ENCODE measurements around the gene CHRDL2.

Gene CHRDL2

GRCh38 chr11:74731301-74732094 lies at the start of gene CHRDL2:
Gene CHRDL2, minus strand, starts transcription at chr11:74731426. Its CDS starts 538 bp downstream, at chr11:74730888.
- peak within 1 kb of the TSS; percentile 27; the same call in 1 of the 2 replicates for H3K9ac ChIP-seq (ENCODE audit: low read depth, low read length)
- H3K4me1 ChIP-seq (ENCODE audit: insufficient read depth, low read length) = no peaks in the 10 kb centered on the region
- H3K27ac ChIP-seq (ENCODE audit: low read length) = no peak within 1 kb of the TSS
- H3K9me3 ChIP-seq (ENCODE audit: insufficient read depth, low read depth, low read length) = no peaks in the 10 kb centered on the region
- peaks cover 80% of the 10 kb centered on the region for H3K27me3 ChIP-seq (ENCODE audit: insufficient read depth, low read length)
- peak within 1 kb of the TSS; percentile 73 for H3K4me3 ChIP-seq (ENCODE audit: low read length)
- no peaks in the 10 kb centered on the region for H3K36me3 ChIP-seq (ENCODE audit: insufficient read depth, low read depth, low read length)

DNA sequence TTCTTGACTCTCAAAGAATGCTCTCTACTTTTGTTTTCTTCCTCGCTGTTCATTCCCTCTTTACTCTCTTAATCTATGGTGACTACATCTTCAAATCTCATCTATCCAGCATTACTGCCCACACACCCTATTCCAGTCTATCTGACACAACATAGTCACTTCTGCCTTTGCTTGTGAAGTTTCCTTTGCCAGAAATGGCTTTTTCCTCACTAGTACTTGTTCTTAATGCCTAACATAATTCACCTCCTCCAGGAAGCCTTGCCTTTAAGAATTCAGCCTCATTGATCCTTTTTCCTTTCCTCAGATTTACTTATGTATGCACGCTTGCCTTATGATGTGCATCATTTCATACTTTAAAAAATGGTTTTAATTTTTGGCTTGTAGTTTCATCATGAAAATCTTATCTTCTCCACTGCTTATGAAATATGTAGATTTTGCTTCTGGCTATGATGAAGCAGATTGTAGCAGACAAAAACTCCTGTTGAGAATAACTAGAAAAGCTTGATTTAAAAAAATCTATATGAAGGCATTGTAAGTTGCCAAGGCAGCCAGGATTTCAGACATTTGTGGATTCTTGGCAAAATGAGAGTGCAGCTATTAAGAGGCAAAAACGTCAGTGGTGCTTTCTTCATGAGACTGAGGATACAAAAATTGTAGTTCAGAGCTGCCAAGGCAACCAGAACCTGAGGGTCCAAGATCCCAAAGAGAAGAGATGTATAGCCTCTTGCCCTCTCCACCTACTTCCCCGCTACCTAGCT lies 49.2 kb upstream of the CHRDL2 start:
- Histone ChIP-seq H3K9me3 (ENCODE audit: insufficient read depth, low read depth, low read length) (no peaks in the 10 kb centered on the region), H3K36me3 (ENCODE audit: insufficient read depth, low read depth, low read length) (no peaks in the 10 kb centered on the region), H3K27me3 (ENCODE audit: insufficient read depth, low read length) (no peaks in the 10 kb centered on the region), H3K27ac (ENCODE audit: low read length) (no peak overlapping the region), H3K4me3 (ENCODE audit: low read length) (no peak overlapping the region), H3K9ac (ENCODE audit: low read depth, low read length) (no peak overlapping the region), H3K4me1 (ENCODE audit: insufficient read depth, low read length) (peaks cover 3% of the 10 kb centered on the region; the same call in 1 of the 2 replicates)

DNA sequence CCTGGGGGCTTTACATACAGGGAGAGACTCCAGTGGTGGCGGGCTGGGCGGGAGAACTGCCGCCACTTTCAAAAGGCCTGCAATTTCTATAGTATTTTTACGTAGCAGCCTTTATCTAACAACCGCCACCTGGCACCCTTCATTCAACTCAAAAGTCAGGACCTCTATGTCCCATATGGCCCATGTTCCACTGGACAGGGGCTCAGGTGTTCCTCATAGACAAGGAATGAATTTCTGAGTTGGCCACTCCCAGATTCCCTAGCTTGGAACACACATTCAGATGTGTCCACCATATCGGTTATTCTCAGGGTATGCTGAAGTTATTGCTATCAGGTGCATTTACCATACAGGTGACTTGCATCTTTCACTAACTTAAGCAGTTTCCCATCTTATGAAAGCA lies 47.4 kb upstream of the CHRDL2 start:
- H3K27ac ChIP-seq (ENCODE audit: low read length) = no peak overlapping the region
- no peaks in the 10 kb centered on the region for H3K27me3 ChIP-seq (ENCODE audit: insufficient read depth, low read length)
- H3K9me3 ChIP-seq (ENCODE audit: insufficient read depth, low read depth, low read length) = no peaks in the 10 kb centered on the region
- no peak overlapping the region for H3K4me3 ChIP-seq (ENCODE audit: low read length)
- H3K36me3 ChIP-seq (ENCODE audit: insufficient read depth, low read depth, low read length) = no peaks in the 10 kb centered on the region
- no peak overlapping the region for H3K9ac ChIP-seq (ENCODE audit: low read depth, low read length)
- H3K4me1 ChIP-seq (ENCODE audit: insufficient read depth, low read length) = peaks cover 3% of the 10 kb centered on the region; the same call in 1 of the 2 replicates

- Histone ChIP-seq H3K4me3 (ENCODE audit: low read length) (no peak overlapping the region), H3K27me3 (ENCODE audit: insufficient read depth, low read length) (no peaks in the 10 kb centered on the region), H3K4me1 (ENCODE audit: insufficient read depth, low read length) (peaks cover under 1% of the 10 kb centered on the region; the same call in 1 of the 2 replicates), H3K9ac (ENCODE audit: low read depth, low read length) (no peak overlapping the region), H3K36me3 (ENCODE audit: insufficient read depth, low read depth, low read length) (no peaks in the 10 kb centered on the region), H3K27ac (ENCODE audit: low read length) (no peak overlapping the region), H3K9me3 (ENCODE audit: insufficient read depth, low read depth, low read length) (no peaks in the 10 kb centered on the region)
These were observed 46.7 kb upstream of the CHRDL2 start for GRCh38 chr11:74777877-74778276.

GRCh38 chr11:74777038-74777437 lies 45.8 kb upstream of the CHRDL2 start:
- H3K4me3 ChIP-seq (ENCODE audit: low read length) = no peak overlapping the region
- no peak overlapping the region for H3K27ac ChIP-seq (ENCODE audit: low read length)
- H3K9me3 ChIP-seq (ENCODE audit: insufficient read depth, low read depth, low read length) = no peaks in the 10 kb centered on the region
- H3K27me3 ChIP-seq (ENCODE audit: insufficient read depth, low read length) = no peaks in the 10 kb centered on the region
- no peaks in the 10 kb centered on the region for H3K36me3 ChIP-seq (ENCODE audit: insufficient read depth, low read depth, low read length)
- H3K4me1 ChIP-seq (ENCODE audit: insufficient read depth, low read length) = no peaks in the 10 kb centered on the region
- no peak overlapping the region for H3K9ac ChIP-seq (ENCODE audit: low read depth, low read length)

GRCh38 chr11:74776546-74776945 lies 45.3 kb upstream of the CHRDL2 start:
- H3K27me3 ChIP-seq (ENCODE audit: insufficient read depth, low read length) = no peaks in the 10 kb centered on the region

DNA sequence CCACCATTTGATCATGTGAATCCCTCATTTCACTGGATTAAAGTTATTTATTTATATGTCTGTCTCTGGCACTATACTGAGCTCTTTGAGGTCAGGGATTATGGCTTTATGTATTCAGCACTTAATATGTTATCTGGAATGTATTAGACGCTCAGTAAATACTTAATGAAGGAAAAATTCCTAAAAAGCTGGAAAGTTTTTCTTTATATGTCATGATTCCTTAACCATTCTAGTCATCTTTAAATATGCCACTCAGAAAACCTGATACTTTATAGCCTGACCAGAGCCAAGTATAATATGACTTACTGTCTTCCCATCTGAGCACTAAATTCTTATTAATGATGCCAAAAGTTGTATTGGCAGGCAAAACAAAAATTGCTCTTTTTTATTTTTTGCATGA lies 44.5 kb upstream of the CHRDL2 start:
- Histone ChIP-seq H3K27ac (ENCODE audit: low read length) (no peak overlapping the region), H3K27me3 (ENCODE audit: insufficient read depth, low read length) (no peaks in the 10 kb centered on the region), H3K9me3 (ENCODE audit: insufficient read depth, low read depth, low read length) (no peaks in the 10 kb centered on the region), H3K4me1 (ENCODE audit: insufficient read depth, low read length) (no peaks in the 10 kb centered on the region), H3K9ac (ENCODE audit: low read depth, low read length) (no peak overlapping the region), H3K36me3 (ENCODE audit: insufficient read depth, low read depth, low read length) (no peaks in the 10 kb centered on the region), H3K4me3 (ENCODE audit: low read length) (no peak overlapping the region)

More at GRCh38 chr11:74776546-74776945, 45.3 kb upstream of the CHRDL2 start:
- Histone ChIP-seq H3K9me3 (ENCODE audit: insufficient read depth, low read depth, low read length) (no peaks in the 10 kb centered on the region), H3K9ac (ENCODE audit: low read depth, low read length) (no peak overlapping the region), H3K4me3 (ENCODE audit: low read length) (no peak overlapping the region), H3K4me1 (ENCODE audit: insufficient read depth, low read length) (no peaks in the 10 kb centered on the region), H3K36me3 (ENCODE audit: insufficient read depth, low read depth, low read length) (no peaks in the 10 kb centered on the region), H3K27ac (ENCODE audit: low read length) (no peak overlapping the region)

DNA sequence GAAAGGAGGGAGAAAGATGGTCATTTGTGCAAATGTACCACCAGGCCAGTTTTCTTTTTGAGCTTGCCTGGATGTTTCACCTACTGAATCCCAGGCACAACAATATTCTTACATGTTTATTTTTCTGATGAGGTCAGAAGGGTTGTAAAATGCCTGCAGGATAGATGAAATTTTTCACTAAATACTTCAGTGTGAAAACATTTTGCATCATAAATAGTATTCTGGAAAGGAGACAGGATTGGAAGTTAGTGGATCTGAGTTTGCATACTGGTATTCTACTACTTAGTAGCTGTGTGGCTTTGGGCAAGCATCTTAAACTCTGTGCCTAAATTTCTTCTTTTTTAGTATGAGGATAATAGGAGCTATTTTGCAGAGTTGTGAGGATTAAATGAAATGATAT lies 42.2 kb upstream of the CHRDL2 start:
- Histone ChIP-seq H3K9ac (ENCODE audit: low read depth, low read length) (no peak overlapping the region), H3K36me3 (ENCODE audit: insufficient read depth, low read depth, low read length) (no peaks in the 10 kb centered on the region), H3K27me3 (ENCODE audit: insufficient read depth, low read length) (no peaks in the 10 kb centered on the region), H3K27ac (ENCODE audit: low read length) (no peak overlapping the region), H3K9me3 (ENCODE audit: insufficient read depth, low read depth, low read length) (no peaks in the 10 kb centered on the region), H3K4me1 (ENCODE audit: insufficient read depth, low read length) (no peaks in the 10 kb centered on the region), H3K4me3 (ENCODE audit: low read length) (no peak overlapping the region)

GRCh38 chr11:74771139-74771538 lies 39.9 kb upstream of the CHRDL2 start:
- Histone ChIP-seq H3K9me3 (ENCODE audit: insufficient read depth, low read depth, low read length) (no peaks in the 10 kb centered on the region), H3K4me1 (ENCODE audit: insufficient read depth, low read length) (no peaks in the 10 kb centered on the region)

DNA sequence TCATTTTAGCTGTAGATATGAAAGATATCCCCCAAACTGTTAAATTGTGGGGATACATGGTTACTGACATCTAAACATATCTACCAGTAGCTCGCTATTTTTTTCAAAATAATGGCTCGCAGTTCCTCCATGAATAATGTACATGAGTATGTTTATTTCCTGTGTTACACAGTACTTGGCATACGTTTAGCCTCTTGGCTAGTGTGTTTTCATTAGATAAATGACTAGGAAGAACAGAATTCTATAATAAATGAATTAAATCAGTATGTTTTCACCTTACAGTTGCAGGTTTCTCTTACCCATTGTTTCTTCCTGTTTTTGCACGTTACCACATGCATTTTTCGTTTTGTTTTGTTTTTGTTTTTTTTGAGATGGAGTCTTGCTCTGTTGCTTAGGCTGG lies 39.2 kb upstream of the CHRDL2 start:
- Histone ChIP-seq H3K9me3 (ENCODE audit: insufficient read depth, low read depth, low read length) (no peaks in the 10 kb centered on the region), H3K4me1 (ENCODE audit: insufficient read depth, low read length) (no peaks in the 10 kb centered on the region), H3K27me3 (ENCODE audit: insufficient read depth, low read length) (no peaks in the 10 kb centered on the region), H3K27ac (ENCODE audit: low read length) (no peak overlapping the region), H3K9ac (ENCODE audit: low read depth, low read length) (no peak overlapping the region), H3K36me3 (ENCODE audit: insufficient read depth, low read depth, low read length) (no peaks in the 10 kb centered on the region), H3K4me3 (ENCODE audit: low read length) (no peak overlapping the region)

More at GRCh38 chr11:74771139-74771538, 39.9 kb upstream of the CHRDL2 start:
- Histone ChIP-seq H3K4me3 (ENCODE audit: low read length) (no peak overlapping the region), H3K27ac (ENCODE audit: low read length) (no peak overlapping the region), H3K36me3 (ENCODE audit: insufficient read depth, low read depth, low read length) (no peaks in the 10 kb centered on the region), H3K9ac (ENCODE audit: low read depth, low read length) (no peak overlapping the region), H3K27me3 (ENCODE audit: insufficient read depth, low read length) (no peaks in the 10 kb centered on the region)

- no peak overlapping the region for H3K9ac ChIP-seq (ENCODE audit: low read depth, low read length)
- H3K27ac ChIP-seq (ENCODE audit: low read length) = no peak overlapping the region
- H3K4me1 ChIP-seq (ENCODE audit: insufficient read depth, low read length) = no peaks in the 10 kb centered on the region
These were observed 38.0 kb upstream of the CHRDL2 start for GRCh38 chr11:74769055-74769707.

More at GRCh38 chr11:74769055-74769707, 38.0 kb upstream of the CHRDL2 start:
- Histone ChIP-seq H3K4me3 (ENCODE audit: low read length) (no peak overlapping the region), H3K27me3 (ENCODE audit: insufficient read depth, low read length) (no peaks in the 10 kb centered on the region), H3K9me3 (ENCODE audit: insufficient read depth, low read depth, low read length) (no peaks in the 10 kb centered on the region), H3K36me3 (ENCODE audit: insufficient read depth, low read depth, low read length) (no peaks in the 10 kb centered on the region)
